BJ (cell line): ENCODE data around the gene BCAR1. TPM values are rescaled to one million over a fixed set of nuclear protein-coding genes. Genes with fewer than 3 reads are reported as not detected.

Experiments
- CTCF ChIA-PET: fragments of 350-600 bp; formaldehyde crosslinking; extraction: SDS; loops from one replicate; lab custom pipeline; 2021; ENCODE audit warnings: antibody characterized with exemption, inconsistent platforms; lab: Yijun Ruan, JAX
- POLR2A ChIA-PET: fragments of 300-600 bp; sonication (Branson Sonifier 250); formaldehyde crosslinking; extraction: SDS; loops from one replicate; lab custom pipeline; 2021; ENCODE audit warnings: antibody characterized with exemption; lab: Charles Lee
- DNase-seq: peaks from one replicate; pipeline ENCODE4 v3.0.0-alpha.2; 2011; ENCODE audit warnings: low read depth
- H3K27me3 ChIP-seq: 2 replicates; pipeline ENCODE4 v1.6.0; 2011; ENCODE audit warnings: low read length; ENCODE audit not compliant: control insufficient read depth, insufficient read depth
- H3K36me3 ChIP-seq: 2 replicates; pipeline ENCODE4 v1.5.1; 2011; ENCODE audit warnings: low read length; ENCODE audit not compliant: control insufficient read depth, insufficient read depth
- H3K4me3 ChIP-seq: 2 replicates; pipeline ENCODE4 v1.5.1; 2011; ENCODE audit warnings: low read depth, mild to moderate bottlenecking, control low read depth, low read length
- polyA plus RNA-seq: library from polyadenylated mRNA; depleted of rRNA; stranded (reverse); fragments of >200 nt; gene quantifications from 2 replicates; pipeline ENCODE4 v1.2.3, GENCODE V29; 2011
- TF ChIP-seq, protein P1 (sequence below): IDR thresholded peaks from 2 replicates; pipeline ENCODE4 v1.5.1; 2011; ENCODE audit warnings: low read depth, mild to moderate bottlenecking, control low read depth, inconsistent platforms, low read length, moderate library complexity; ENCODE audit not compliant: insufficient read depth

The BCAR1 gene
- polyA plus RNA-seq, 1 experiment: 57.3 TPM

DNA sequence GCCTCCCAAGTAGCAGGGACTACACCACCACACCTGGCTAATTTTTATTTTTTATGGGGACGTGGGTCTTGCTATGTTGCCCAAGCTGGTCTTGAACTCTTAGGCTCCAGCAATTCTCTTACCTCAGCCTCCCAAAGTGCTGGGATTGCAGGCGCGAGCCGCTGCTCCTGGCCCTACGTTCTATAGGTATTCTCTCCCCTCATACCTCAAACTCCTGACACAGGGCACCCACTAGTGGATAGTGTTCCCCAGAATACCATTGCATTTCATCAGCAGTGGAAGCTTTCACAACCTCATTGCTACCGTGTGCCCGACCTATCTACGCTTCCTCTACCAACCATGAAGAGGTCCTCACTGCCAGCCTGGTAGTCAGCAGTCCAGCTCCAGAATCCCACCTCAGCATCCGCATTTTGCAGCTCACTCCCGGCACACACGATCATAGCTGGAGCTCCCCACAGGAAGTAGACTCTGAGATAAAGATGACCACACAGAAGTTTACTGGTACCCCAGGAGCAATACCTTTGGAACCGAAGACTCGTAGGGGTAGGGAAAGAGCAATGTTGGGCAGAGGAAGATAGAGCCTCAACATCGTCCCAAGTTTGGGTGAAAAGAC, 53.8 kb downstream of the BCAR1 start:
- DNase-seq: no peak
- Histone ChIP-seq H3K4me3 (no peak overlapping the region), H3K36me3 (no peaks in the 10 kb centered on the region), H3K27me3 (peaks cover 3% of the 10 kb centered on the region; the same call in 1 of the 2 replicates)
- ChIA-PET CTCF (interaction anchor here (0.9 to 6.8 kb wide), 9 partner anchors 11 to 320 kb away, joined by 3 to 67 read pairs (median 18); partner anchors contain the start of genes CTRB1 and TMEM170A), POLR2A (interaction anchor here (0.6 kb wide), 1 partner anchor 223 kb away, joined by 3 read pairs; no protein-coding TSS in a partner anchor)
- TF ChIP-seq, protein P1, sequence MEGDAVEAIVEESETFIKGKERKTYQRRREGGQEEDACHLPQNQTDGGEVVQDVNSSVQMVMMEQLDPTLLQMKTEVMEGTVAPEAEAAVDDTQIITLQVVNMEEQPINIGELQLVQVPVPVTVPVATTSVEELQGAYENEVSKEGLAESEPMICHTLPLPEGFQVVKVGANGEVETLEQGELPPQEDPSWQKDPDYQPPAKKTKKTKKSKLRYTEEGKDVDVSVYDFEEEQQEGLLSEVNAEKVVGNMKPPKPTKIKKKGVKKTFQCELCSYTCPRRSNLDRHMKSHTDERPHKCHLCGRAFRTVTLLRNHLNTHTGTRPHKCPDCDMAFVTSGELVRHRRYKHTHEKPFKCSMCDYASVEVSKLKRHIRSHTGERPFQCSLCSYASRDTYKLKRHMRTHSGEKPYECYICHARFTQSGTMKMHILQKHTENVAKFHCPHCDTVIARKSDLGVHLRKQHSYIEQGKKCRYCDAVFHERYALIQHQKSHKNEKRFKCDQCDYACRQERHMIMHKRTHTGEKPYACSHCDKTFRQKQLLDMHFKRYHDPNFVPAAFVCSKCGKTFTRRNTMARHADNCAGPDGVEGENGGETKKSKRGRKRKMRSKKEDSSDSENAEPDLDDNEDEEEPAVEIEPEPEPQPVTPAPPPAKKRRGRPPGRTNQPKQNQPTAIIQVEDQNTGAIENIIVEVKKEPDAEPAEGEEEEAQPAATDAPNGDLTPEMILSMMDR: no peak

DNA sequence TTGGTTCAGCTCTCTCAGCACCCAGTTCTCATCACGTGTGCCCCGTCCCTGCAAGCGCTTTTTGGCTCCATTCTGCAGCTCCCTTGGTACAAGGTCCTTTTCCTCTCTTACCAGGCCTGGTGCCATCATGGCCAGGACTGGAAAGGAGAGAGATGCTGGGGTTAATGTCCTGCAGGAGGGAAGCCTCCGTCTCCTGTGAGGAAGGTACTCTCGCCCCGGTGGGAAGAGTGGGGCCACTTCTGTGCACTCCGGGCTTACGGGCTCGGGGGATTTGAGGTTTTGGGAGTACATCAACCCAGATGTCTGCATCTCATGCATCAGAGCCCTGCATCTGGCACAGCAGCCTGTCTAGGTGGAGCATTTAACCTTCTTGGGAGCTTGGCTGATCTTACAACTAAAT, 54.6 kb downstream of the BCAR1 start:
- Histone ChIP-seq H3K4me3 (no peak overlapping the region), H3K36me3 (no peaks in the 10 kb centered on the region), H3K27me3 (peaks cover 3% of the 10 kb centered on the region; the same call in 1 of the 2 replicates)
- POLR2A ChIA-PET: no interaction called here
- DNase-seq: no peak
- CTCF ChIA-PET: interaction anchor here (2.0 to 6.8 kb wide), 4 partner anchors 195 to 321 kb away, joined by 4 to 67 read pairs (median 54); partner anchors contain the start of gene TMEM170A
- TF ChIP-seq, protein P1: no peak

DNA sequence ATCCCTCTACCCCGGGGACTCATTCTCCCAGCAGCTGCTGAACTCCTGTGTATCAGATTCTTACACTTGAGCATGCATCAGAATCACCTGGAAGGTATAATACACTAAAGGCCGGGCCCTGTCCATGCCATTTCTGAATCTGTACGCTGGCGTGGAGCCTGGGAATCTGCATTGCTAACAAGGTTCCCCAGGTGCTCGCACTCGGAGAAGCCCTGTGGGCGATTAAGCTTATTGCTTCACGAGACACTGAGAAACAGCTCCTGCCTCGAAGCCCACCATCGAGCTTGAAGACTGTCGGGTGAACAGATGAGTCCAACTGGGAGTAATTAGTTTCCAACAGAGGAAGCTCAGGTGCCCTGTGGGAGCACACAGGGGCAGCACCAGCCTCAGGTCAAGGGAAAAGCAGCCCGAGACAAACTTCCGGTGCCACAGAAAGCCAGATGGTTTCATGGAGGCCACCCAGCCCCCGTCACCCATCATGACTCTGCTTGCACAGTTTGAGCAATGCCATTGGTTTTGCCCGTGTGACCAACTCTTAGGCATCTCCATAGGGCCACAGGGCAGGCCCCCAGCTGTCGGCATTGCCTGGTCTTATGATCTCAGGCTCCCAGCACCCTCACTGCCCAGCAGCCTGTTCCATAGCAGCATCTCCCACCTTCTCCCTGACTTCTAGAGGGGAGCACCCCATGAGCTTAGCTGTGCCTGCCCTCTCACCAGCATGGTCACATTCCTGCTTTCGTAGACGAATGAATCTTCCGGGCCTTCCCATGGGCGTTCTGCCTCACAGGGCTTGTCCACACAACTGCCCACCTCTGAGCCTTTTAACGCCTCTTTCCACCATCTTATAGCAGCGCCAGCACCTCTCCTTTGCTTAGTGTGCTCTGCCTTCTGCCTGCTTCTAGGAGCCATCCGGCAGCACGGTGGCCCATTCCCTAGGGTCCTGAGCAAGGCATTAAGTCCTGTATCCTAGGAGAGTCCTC, 55.3 kb downstream of the BCAR1 start:
- no peaks in the 10 kb centered on the region for H3K36me3 ChIP-seq
- TF ChIP-seq, protein P1: no peak
- H3K4me3 ChIP-seq: no peak overlapping the region
- POLR2A ChIA-PET: no interaction called here
- CTCF ChIA-PET: interaction anchor here (2.0 to 6.8 kb wide), 3 partner anchors 205 to 321 kb away, joined by 4 to 67 read pairs (median 52); partner anchors contain the start of gene TMEM170A
- no peak for DNase-seq
- H3K27me3 ChIP-seq: peaks cover 3% of the 10 kb centered on the region; the same call in 1 of the 2 replicates

DNA sequence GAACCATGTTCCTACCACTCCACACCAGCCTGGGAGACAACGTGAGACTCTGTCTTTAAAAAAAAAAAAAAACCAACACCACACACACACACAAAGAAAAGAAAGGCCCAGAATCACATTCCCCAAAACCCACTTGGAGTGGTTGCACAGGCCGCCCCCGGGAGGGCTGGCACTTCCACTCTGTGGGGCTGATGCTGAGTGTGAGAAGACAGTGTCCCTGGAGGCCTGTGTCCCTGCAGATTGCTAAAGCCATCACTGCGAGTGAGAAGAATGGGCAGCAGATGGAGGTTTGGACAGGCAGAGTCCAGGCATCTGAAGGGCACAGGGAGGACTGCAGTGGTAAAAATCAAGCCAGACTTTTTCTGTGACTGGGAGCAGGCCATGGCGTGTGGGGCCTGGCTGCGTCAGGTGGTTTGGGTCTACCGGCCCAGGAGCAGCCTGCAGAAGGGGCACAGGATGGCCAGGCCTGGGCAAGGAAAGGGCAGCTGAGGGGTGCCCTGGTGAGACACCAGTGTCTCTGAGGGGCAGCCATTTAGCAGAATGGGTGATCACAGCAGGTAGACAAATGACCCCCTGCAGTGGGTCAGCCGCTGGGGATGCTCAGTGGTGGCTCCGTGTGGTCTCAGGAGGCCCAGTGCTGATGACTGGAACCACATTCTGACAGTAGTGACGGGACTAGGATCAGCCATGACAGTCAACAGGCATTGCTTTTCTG, 57.5 kb downstream of the BCAR1 start:
- Histone ChIP-seq H3K27me3 (peaks cover 5% of the 10 kb centered on the region), H3K36me3 (no peaks in the 10 kb centered on the region), H3K4me3 (no peak overlapping the region)
- ChIA-PET POLR2A (no interaction called here), CTCF (no interaction called here)
- DNase-seq: no peak
- TF ChIP-seq, protein P1: no peak
